HG02642 (cell line): ENCODE data around the gene WDR47.

Source experiments
- ATAC-seq: cut with Tn5 transposase; IDR thresholded peaks from one replicate; pipeline ENCODE4 v1.9.1; 2021; ENCODE audit warnings: mild to moderate bottlenecking; ENCODE audit not compliant: unreplicated experiment, poor library complexity

Gene WDR47

DNA sequence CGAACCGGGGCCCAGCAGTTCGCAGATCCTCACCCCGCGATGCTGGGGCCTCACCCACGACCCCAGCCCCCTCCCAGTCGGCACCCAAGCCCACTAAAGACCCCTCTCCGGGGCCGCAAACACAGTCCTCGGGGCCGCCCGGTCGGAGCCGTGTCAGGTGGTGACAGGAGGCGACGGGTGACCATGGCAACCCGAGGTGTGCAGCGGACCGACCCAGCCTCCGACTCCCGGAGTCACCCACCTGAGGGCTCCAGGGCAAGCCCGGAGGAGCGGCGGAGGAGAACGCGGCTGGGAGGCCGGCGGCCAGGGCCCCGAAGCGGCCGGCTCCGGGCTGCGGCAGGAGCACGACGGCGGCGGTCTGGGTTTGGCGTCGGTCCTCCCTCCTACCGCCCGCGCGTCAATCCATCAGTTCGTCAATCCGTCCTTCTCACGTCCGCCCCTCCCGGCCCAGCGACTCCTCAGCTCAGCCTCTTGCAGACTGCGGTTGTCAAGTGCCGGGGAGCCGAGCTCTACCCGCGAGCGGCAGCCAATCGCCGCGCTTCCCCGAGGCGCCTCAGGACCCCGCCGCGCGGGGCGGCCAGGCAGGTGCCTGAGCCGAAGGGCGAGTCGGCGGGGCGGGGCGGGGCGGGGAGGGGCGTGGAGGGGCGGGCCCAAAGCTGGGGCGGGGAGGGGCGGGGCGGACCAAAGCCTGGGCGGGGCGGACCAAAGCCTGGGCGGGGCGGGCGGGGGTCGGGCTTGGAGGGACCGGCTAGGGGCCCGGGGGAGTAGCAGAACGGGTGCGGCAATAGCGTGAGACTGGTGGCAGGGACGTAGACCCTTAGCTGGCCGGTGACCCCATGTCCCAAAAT lies at the start of gene WDR47:
Gene WDR47 (minus strand): TSS at position 482 of the 848 bp plus-strand sequence. CDS start 18,590 bp downstream, outside the sequence.
- peak; percentile 95 for ATAC-seq

DNA sequence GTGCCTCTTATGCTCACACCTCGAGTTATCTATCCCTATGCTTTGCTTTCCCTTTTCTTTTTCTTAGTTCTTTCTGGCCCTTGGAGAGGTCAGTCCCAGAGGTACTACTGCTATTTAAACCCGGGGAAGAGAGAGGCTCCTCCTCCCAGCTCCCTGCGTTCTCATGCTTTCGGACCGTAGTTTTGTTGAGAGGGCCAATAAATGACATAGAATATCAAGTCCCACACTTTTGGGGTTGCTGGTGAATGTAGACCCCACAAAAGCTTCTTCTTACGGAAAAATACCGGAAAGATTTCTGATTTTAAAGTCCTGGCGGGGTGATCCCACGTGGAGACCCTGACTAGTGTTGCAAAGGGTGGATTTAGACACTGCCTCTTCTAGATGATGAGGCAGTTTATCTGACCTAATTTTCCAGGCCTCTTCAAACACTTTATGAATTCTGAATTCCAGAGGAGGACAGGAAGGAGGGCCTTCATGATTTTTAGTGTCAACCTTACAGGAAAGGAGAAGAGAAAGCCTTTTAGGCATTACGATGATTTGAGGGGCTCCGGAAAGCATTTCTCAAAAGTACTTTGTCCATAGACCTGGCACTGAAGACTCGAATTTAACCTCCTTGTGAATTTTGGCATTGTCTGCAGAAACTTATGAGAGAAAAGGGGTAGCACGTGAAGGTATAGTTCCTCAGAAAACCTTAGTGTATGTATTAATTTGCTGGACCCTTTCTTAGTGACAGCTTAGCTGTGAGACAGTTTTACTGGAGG lies 49.4 kb upstream of the WDR47 start:
- peak; percentile 52 for ATAC-seq

- peak; percentile 94 for ATAC-seq
These were observed 48.5 kb upstream of the WDR47 start, which contains the start of gene TMEM167B for GRCh38 chr1:109090196-109091077. Gene TMEM167B (plus strand): TSS chr1:109090764. CDS start chr1:109090873, 109 bp downstream.

GRCh38 chr1:109089242-109090015 lies 47.5 kb upstream of the WDR47 start:
- no peak for ATAC-seq

- ATAC-seq: no peak
These were observed 42.9 kb upstream of the WDR47 start for GRCh38 chr1:109084563-109085517.

- ATAC-seq: no peak
These were observed 42.0 kb upstream of the WDR47 start for GRCh38 chr1:109083923-109084322.

- ATAC-seq: no peak
These were observed 41.6 kb upstream of the WDR47 start for GRCh38 chr1:109083501-109083900.

DNA sequence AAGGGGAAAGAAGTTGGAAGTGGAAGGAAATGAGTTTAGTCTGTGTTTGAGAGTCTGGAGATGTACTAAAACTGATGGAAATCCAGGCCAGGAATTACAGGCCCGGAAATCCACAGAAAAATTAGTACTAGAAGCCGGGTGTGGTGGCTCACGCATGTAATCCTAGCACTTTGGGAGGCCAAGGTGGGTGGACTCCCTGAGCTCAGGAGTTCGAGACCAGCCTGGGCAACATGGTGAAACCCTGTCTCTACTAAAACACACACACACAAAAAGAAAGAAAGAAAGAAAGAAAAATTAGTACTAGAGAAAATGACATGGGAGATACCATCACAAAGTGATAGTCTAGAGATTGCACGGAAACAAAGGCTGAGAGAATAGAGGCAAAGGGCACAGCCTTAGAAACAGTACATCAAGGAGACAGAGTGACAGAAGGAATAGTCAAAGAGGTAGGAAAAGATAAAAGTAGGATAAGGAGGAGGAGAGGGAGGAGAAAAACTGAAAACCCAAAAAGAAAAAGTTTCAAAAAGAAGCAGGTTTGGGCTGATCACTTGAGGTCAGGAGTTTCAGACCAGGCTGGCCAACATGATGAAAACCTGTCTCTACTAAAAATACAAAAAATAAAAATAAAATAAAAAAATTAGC lies 38.7 kb upstream of the WDR47 start:
- no peak for ATAC-seq

- ATAC-seq: no peak
These were observed 37.3 kb upstream of the WDR47 start for GRCh38 chr1:109079240-109079622.

DNA sequence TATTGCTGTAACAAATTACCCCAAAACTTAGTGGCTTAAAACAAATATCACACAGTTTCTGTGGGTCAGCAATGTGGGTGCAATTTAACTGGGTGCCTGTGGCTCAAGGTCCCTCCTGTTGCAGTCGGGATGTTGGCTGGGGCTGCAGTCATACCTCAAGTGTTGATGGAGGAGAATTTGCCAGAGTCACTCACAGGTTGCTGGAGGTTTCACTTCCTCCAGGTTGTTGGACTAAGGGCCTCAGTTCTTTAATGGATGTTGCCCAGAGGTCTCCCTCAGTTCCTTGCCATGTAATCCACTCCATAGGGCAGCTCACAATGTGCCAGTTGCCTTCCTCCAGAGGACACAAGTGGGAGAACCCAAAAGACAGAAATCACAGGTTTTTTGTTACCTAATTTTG lies 36.4 kb upstream of the WDR47 start:
- no peak for ATAC-seq

DNA sequence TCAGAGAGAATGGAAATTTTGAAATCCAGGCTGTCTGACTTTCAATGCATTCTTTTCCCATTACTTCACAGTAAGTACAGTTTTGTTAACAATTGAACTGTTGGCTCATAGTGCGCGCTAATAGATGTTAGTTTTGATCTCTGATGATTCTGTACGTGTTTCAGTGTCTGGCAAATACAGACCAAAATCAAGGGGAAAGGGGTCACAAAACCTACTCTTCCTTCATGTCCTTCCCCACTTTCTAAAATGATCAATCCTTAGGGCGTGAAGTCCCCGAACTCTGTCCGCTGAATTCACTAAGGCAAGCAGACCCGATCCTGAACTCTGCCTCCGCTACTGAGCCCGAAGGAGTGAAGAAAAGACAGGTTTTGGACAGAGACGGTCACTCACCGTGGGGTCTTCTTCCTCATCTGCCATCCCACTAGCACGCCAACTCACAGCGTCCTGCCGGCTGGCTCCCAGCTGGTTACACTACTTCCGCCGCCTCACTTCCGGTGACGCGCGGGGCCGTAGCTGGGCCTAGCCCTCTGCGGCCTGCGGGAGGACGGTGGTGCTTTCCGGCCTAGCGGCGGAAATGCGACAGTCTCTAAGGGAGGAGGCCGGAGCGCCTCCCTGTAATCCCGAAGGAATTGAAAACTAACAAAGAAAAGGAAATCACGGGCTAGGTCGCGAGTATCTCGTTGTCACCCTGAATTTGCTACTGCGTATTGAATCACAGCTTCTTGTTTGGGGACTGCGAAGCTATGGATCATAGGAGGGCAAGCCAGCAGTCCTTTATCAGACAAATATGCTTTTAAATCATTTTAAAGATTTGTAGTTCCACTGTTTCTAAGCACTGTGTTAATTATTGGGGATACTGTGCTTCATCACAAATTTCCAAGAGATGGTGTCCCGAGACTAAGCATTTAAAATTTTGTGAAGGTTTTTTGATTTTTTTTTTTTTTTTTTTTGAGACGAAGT lies 33.9 kb upstream of the WDR47 start, which contains the start of gene TAF13:
Gene TAF13 (minus strand): TSS at position 473 of the 960 bp plus-strand sequence. CDS start 56 bp downstream, at position 417.
- peak; percentile 99 for ATAC-seq

DNA sequence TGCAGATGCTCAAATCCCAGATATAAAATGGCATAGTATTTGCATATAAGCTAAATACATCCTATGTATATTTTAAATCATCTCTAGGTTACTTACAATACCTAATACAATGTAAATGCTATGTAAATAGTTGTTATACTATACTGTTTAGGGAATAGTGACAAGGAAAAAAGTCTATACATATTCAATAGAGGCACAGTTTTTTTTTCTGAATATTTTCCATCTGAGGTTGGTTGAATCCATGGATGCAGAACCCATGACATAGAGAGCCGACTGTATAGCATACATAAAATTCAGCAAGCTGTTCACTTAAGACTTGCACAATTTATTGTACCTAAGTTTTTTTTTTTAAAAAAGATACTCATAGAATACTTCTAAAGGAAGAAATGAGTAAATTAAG lies 27.4 kb upstream of the WDR47 start:
- no peak for ATAC-seq

GRCh38 chr1:109067883-109068282 lies 26.0 kb upstream of the WDR47 start:
- ATAC-seq: no peak

GRCh38 chr1:109065137-109065536 lies 23.2 kb upstream of the WDR47 start:
- no peak for ATAC-seq

DNA sequence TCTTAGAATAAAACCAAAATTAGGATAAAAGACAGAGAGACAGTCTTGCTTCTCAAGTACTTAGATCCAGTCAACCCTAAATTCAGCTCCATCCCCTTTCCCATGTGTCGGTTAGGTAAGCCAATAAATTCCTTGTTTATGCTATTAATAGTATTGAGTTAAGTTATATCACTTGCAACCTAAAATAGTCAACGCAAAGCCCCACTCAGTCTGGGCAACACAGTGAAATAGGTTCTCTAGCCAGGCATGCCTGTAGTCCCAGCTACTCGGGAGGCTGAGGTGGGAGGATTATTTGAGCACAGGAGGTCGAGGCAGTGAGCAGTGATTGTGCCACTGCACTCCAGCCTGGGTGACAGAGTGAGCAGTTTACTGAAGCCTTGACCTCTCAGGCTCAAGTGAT lies 19.3 kb upstream of the WDR47 start:
- no peak for ATAC-seq

- no peak for ATAC-seq
These were observed 18.8 kb upstream of the WDR47 start for GRCh38 chr1:109060707-109061106.

- ATAC-seq: no peak
These were observed 17.1 kb upstream of the WDR47 start for GRCh38 chr1:109059026-109059425.
